Hippocampal formation (tissue), 2 donors: ENCODE data around the gene IL9.

Experiments
- DNase-seq, 2 donors: peaks; one replicate each; lab custom pipeline; 2025; lab: John Stamatoyannopoulos, UW

Gene IL9

GRCh38 chr5:135895474-135896006, at the start of gene IL9:
Gene IL9 (minus strand): TSS chr5:135895841. CDS start chr5:135895816, 25 bp downstream.
- DNase-seq, result no peak

DNA sequence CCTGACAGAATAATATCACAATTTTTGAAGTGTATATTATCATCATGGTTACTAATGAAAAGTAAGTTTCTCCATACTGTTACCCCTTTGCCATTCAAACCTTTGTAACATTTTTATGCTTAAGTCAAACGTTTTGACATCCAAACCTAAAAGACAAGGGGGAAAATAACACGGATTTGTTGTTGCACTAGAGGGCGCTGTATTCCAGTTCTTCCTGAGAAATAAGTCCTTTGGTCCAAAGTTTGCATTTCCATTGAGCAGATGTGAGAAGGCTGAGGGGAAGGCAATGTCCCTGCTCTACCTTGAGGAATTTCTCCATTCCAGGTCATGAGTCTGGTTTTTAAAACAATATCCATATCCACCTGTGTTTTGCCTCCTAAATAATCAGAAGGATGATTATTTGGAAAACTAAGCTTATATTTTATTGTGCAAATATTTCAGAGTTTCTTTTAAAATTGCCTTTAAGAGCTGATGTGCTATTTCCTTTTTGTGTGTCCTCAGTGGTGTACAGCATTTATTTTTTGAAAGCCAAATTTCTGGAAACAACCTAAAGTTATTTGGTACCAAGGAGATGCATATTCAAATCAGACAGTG, 49.4 kb upstream of the IL9 start:
- DNase-seq, result peak in 1 of 2 donors; percentile 76

DNA sequence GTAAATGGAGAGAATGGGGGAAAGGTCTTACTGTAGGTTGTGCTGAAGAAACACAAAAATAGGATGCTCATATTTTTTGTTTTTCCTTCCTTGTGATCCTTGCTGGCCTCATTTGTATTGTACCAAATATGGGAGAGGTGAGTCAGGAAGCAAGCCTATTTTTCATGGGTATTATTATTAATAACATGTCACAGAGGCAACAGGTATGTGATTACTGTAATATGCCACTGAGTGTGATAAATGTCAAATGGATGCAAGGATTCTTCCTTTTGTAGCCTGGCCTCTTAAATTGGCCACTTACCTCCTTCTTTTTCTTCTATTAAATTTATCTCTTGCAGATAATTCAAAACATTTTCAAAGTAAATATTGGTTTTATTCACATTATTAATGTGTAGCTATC, 48.9 kb upstream of the IL9 start:
- DNase-seq, result no peak

- no peak for DNase-seq
These were observed 46.6 kb upstream of the IL9 start for GRCh38 chr5:135942202-135942771.

DNA sequence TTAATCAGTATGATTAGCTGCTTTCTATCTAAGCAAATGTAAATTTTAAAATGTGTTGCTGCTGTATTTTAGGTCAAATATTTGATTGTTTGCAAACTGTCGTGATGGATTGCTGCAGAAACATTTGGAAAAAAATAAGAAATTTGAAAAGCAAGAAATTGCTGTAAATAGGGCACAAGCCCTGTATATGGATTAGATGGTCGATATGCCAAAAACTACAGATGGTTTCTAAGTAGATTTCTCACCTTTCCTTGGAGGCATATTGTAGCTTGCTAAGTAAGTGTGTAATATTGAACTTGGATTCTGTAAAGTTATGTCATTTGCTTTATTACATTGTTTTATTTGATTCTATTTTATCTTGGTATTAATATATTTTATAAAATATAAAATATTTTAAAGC, 46.1 kb upstream of the IL9 start:
- no peak for DNase-seq

GRCh38 chr5:135937245-135937911, 41.7 kb upstream of the IL9 start:
- no peak for DNase-seq

DNA sequence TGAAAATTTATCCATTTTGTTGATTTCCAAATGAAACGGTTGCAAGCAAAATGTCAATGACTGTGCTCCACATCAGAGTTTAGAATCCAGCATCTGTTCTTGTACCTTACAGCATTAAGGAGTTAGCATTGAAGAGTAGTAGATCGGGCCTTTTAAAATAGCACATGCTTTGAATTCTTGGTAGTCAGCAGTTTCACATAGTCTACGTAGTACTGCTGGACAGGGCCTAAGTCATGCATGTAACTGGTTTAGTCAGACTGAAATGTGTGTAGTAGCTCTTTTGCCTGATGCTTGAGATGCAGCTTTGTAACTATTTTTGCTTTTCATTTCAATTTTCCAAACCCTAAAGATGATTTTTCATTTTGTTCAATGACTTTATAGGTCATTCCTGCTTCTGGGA, 39.3 kb upstream of the IL9 start:
- no peak for DNase-seq

DNA sequence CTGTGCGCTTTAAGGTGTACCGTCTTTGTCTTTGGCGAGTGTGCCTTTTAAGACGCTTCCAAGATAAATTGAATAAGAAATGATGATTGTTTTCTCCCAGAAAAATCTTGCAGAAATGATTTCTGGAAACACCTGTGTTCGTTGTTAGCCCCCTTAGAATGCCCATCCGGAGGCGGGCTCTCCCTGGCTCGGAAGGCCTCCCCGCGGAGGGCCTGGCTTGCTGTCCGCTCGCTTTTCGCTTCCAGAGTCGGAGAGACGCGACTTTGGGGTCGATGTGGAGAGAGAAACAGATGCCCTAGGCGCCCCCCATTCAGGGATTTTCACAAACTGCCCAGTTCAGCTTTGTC, 35.3 kb upstream of the IL9 start:
- no peak for DNase-seq

DNA sequence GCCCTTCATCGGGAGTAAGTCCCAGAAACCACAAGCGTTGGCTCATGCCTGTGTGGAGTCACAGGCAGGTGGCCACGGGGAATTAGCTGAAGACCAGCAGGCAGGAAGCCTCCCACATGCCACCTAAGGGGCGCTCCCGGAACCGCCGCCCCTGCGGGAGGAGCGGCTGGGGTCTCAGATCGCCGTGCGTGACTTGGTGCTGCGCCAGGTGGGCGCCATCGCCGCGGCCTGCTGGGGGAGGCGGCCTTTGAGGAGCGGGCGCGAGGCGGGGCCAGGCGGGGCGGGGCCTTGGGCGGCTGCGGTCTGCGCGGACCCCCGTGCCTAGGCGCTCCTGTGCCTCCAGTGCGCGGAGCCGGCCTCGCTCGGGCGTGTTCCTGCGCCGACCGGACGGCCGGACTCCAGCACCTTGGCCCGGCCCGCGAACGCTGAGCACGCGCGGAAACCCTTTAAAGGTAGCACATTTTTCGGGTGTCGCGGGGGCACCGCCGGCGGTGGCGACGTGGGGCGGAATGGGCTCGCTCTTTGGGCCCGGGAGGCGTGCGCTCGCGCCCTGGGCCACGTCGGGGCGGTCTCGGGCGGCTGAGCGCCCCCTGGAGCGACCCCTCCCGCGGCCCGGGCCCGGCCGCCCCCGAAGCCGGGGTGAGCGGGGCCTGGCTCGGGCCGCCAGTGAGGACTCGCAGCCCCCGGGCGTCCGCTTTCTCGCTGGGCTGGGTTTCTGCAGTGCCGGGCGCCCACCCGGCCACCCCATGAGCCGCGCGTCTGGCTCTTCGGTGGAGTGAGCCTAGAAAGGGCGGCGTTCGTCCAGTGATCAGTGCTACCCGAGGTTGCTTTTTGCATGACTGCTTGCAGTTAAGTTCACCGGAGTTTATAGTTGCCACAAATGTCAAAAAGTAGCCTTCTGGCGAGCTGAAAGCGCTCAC, 34.6 kb upstream of the IL9 start:
- no peak for DNase-seq

GRCh38 chr5:135921388-135921787, 25.7 kb upstream of the IL9 start:
- no peak for DNase-seq

DNA sequence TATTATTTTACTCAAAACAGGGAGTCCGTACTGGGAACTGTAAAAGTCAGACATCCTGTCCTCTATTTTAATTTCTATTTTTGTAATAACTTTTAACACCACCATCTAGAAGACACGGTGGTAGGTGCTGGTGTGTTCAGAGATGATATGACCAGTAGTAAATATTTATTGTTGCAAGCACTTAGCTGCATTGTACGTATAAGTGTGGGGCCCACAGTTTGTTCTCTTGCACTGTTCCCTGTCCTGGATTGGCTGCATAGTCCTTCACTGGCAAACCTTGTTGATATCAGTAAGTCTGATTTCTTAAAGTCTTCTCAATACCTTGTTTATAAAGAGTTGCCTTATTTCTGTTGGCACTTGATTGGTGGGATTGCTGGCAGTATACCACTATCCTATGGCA, 24.6 kb upstream of the IL9 start:
- no peak for DNase-seq

GRCh38 chr5:135916638-135917263, 21.1 kb upstream of the IL9 start:
- DNase-seq, result no peak

DNA sequence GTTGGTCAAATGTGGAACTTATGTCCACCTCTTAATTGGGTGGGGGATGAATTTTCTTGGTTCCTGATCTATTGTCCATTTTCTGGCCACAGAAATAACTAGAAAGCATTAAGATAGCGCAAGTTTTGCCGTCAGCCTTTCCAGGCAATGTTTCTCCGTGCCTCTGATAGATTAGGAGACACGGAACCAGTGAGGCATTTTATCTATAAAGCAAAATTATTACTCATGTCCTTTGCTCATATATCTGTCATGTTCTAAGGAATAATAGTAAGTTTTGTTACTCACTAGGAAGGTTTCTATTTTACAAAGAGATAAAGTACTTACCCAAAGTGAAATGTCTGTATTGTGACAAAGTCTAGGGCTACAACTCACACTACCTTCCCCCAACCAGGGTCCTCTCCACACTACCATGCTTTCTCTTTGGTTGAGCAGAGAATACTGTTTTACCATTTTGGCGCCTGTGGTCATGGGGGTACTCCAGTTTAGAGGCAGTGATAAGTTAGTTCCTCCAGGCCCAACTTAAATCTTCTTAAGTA, 19.9 kb upstream of the IL9 start:
- DNase-seq, result no peak

DNA sequence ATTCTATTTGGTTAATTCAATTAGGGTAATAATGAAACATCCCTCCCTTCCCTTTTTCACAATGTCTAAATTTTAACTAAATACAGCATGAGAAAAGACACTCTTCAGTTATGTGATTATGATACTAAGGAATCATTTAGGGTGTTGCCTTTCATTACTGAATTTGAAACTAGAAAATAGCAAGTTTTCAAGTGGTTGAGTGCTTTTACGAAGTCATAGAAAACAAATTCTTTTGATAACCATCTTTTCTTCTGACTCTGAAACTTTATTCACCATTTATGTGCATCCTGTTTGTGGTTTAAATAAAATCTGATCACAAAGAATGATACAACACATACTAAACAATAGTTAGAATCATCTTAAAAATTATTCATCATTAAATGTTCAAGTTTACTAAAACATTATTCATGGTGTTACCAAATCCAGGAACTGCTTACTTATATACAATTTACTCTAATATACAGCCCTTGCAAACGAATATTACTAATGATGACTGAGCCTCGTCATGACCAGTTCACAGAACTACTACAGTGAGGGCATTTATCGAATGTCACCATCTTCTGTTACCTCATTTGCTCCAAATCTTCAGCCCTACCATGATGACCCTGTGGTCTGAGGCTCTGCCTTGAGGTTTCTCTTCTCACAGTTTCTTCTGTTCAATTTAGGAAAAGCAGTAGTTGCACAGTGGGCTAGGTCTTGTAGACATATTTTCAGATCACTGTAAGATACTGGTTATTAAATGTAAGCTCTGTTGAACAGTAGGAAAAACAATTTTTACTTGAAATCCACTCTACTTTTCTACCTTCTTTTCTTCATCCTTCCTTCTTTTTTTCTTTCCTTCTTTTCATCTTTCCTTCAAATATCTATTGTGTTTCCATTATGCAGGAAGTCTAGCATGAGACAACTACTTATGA, 18.3 kb upstream of the IL9 start:
- DNase-seq, result no peak

GRCh38 chr5:135905144-135905543, 9.5 kb upstream of the IL9 start:
- DNase-seq, result no peak

GRCh38 chr5:135901633-135902032, 6.0 kb upstream of the IL9 start:
- no peak for DNase-seq

GRCh38 chr5:135900276-135900675, 4.6 kb upstream of the IL9 start:
- no peak for DNase-seq

GRCh38 chr5:135898651-135899050, 3.0 kb upstream of the IL9 start:
- no peak for DNase-seq

- no peak for DNase-seq
These were observed 852 bp downstream of the IL9 start for GRCh38 chr5:135894789-135895188.

DNA sequence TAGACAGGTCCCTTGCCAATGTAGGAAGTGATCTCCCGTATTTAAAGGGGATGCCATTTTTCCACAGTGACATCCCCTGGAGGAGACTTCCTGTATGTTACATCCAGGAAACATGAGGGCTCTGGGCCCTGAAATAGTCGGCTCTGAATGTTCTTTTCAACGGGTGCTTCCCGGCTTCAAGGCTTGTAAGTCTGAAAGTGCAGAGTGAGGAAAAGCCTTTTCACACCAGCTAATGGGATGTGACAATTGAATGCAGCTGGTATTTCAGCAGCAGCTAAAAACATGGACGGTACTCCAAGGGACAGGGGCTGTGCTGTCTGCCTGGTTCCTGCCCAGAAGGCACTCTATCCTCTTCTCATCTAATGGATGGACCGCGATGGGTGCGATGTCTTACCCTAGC, 1.4 kb downstream of the IL9 start:
- DNase-seq, result no peak

- no peak for DNase-seq
These were observed 3.9 kb downstream of the IL9 start for GRCh38 chr5:135891791-135892190.
